ENCODE data around the gene RASGRF2.

GRCh38 chr5:81238460-81238859 lies 278.3 kb downstream of the RASGRF2 start:
- TF ChIP-seq CTCF (IDR thresholded peaks at IDR 0.05) (no peak), POLR2A (IDR thresholded peaks at IDR 0.05) (no peak)
